Vagina (tissue), 2 donors: ENCODE measurements around the gene DPF3.

Experiments
- CTCF ChIP-seq, 3 experiments: fragments of 450-650 bp in 2 of 3; fragments of 200-600 bp in 1 of 3; sonication (generic) in 1 of 3; IDR thresholded peaks; one replicate each; pipeline ENCODE4 v1.5.1; 2017 to 2019; ENCODE audit warnings: antibody characterized with exemption in 3 of 3, mild to moderate bottlenecking in 2 of 3, moderate library complexity in 2 of 3
- POLR2A ChIP-seq, 2 donors: fragments of 450-650 bp; IDR thresholded peaks; one replicate each; pipeline ENCODE4 v1.6.1; 2017; ENCODE audit warnings: antibody characterized with exemption in 2 of 2, mild to moderate bottlenecking in 2 of 2, moderate library complexity in 2 of 2

- no peak for TF ChIP-seq CTCF (IDR thresholded peaks at IDR 0.05)
- TF ChIP-seq POLR2A (IDR thresholded peaks at IDR 0.05): no peak
These were observed 288.0 kb downstream of the DPF3 start for GRCh38 chr14:72605921-72606220.
